Activated T-cell treated with anti-CD3 and anti-CD28 coated beads, Interleukin-2, amount 50 U/mL, for 4 hours (primary cell): Measurements from ENCODE around the gene PBX1. TPM values are rescaled to one million over a fixed set of nuclear protein-coding genes. Genes with fewer than 3 reads are reported as not detected.
"Not testable (repeated sequence)": the region's sequence is repeated elsewhere in the genome, so short reads cannot be mapped to it uniquely, and the experiment has no call there.

Source experiments
- ATAC-seq, 2 donors: fragments of 200-7000 bp; cut with Tn5 transposase; one replicate each; pipeline ENCODE4 v1.10.0; 2021
- DNase-seq: peaks from one replicate; pipeline ENCODE4 v3.0.0-alpha.2; 2020
- H3K27me3 Mint-ChIP-seq: one replicate; pipeline ENCODE4 v1.8.0; 2021; ENCODE audit warnings: low read depth, mixed read lengths
- H3K36me3 Mint-ChIP-seq: one replicate; pipeline ENCODE4 v1.8.0; 2022; ENCODE audit warnings: mixed read lengths; ENCODE audit not compliant: insufficient read depth
- H3K4me1 Mint-ChIP-seq: one replicate; pipeline ENCODE4 v1.8.0; 2021; ENCODE audit warnings: low read depth, mixed read lengths
- H3K4me3 Mint-ChIP-seq: one replicate; pipeline ENCODE4 v1.8.0; 2021; ENCODE audit warnings: mild to moderate bottlenecking, moderate library complexity, mixed read lengths
- H3K9me3 Mint-ChIP-seq: one replicate; pipeline ENCODE4 v1.8.0; 2021; ENCODE audit warnings: mixed read lengths
- total RNA-seq, 3 donors: library from RNA; stranded (reverse); gene quantifications; one replicate each; pipeline ENCODE4 v1.2.1, GENCODE V29; 2021

Gene PBX1
- total RNA-seq, 3 donors from 2014 or later = 0.41 to 0.48 (median 0.47) TPM

DNA sequence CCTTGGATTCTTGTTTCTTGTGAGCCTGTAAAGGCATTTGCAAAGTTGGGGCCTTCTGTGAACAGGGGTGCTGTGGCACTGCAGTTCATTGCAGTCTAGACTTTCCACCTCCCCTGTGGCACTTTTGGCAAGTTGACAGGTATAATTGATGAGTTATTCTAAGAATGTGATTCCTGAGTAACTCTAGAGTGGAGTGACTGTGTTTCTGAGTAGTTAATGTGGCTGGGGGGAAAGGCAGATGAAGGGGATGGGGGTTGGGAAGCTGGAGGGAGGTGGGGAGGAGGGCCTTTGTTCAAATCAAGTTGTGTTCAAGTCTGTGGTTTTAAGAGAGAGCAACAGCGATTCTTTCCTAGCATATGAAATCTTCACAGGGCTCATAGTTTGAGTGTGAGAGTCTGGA is 32.9 kb downstream of the PBX1 start:
- Mint-ChIP-seq H3K4me3 (no peak overlapping the region), H3K9me3 (no peaks in the 10 kb centered on the region), H3K4me1 (no peaks in the 10 kb centered on the region), H3K36me3 (no peaks in the 10 kb centered on the region), H3K27me3 (peaks cover 8% of the 10 kb centered on the region)
- ATAC-seq (no peak), DNase-seq (no peak)

DNA sequence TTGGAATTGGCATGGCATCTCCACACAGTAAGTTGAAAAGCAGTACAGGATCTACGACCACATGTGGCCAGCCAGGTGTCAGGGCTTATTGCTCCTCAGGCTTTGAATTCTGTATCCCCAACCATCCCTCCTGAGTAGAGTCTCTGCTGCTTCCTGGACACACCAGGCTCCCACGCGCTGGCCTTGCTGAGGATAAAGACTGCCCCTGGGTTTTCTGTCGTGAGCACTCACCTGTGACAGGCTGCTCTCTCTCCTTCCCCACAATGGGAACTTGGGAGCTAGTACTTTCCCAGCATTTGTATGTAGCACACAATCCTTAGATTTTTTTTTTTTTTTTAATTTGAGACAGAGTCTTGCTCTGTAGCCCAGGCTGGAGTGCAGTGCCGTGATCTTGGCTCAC is 33.6 kb downstream of the PBX1 start:
- Mint-ChIP-seq H3K9me3 (no peaks in the 10 kb centered on the region), H3K27me3 (peaks cover 8% of the 10 kb centered on the region), H3K4me1 (no peaks in the 10 kb centered on the region), H3K36me3 (no peaks in the 10 kb centered on the region), H3K4me3 (no peak overlapping the region)
- ATAC-seq (no peak), DNase-seq (no peak)

DNA sequence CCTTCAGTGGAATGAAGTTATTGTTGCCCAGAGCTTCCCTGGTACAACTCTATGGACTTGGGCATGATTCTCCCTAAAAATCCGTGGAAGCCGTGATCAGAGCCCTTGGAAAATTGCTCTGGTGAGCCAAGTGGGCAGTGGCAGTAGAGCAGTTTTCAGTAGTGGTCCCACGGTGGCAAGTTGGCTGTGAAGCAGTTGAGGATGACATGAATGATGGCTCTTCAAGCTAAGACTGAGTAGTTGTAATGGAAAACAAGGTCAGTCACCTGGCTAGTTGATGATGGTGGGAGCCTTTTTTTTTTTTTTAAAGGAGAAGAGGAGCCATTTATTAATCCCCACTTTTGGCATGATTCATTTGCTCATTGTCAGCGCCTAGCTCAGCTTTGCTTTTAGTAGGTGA is 36.2 kb downstream of the PBX1 start:
- peaks cover 2% of the 10 kb centered on the region for H3K27me3 Mint-ChIP-seq
- no peaks in the 10 kb centered on the region for H3K36me3 Mint-ChIP-seq
- no peaks in the 10 kb centered on the region for H3K4me1 Mint-ChIP-seq
- no peak for ATAC-seq
- DNase-seq = no peak
- H3K4me3 Mint-ChIP-seq = no peak overlapping the region
- H3K9me3 Mint-ChIP-seq = peaks cover 4% of the 10 kb centered on the region

DNA sequence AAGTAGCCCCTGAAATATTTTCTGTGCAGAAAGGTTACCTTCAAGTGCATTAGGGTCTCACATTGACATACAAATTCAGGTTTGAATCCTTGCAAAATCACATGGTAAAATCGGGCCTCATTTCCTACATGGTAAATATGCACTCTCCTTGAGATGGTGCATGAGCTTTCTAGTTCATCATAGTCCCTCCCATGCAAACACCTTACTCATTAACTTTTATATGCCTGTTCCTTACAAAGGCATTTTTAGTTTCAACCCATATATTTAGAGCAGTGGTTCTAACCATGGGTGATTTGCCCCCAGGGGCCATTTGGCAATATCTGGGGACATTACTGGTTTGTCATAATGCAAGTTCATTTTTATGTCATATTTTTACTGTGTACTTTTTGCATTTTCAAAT is 37.2 kb downstream of the PBX1 start:
- Mint-ChIP-seq H3K9me3 (peaks cover 4% of the 10 kb centered on the region), H3K4me1 (no peaks in the 10 kb centered on the region)

DNA sequence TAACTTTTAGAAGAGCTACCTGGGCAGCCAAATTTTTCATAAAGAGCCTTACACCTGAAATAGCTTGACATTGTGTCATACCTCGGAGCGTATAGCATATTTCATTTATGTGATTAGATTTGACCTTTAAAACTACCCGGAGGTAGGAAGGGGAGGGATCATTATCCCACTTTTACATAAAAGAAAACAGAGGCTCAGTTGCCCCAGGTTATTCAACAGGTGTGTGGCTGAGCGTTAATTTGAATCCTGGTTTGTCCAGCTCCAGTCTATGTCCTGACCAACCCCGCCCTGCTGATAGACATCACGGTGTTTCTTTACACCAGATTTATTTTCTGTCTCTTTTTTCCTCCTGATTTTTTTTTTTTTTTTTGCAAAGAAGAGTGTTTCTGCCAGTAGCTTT is 39.7 kb downstream of the PBX1 start:
- Mint-ChIP-seq H3K4me3 (no peak overlapping the region), H3K27me3 (no peaks in the 10 kb centered on the region), H3K9me3 (peaks cover 4% of the 10 kb centered on the region), H3K36me3 (no peaks in the 10 kb centered on the region), H3K4me1 (no peaks in the 10 kb centered on the region)
- ATAC-seq = no peak
- DNase-seq = no peak

More for the DNA sequence above, 37.2 kb downstream of the PBX1 start:
- Mint-ChIP-seq H3K4me3 (no peak overlapping the region), H3K36me3 (no peaks in the 10 kb centered on the region), H3K27me3 (no peaks in the 10 kb centered on the region)
- no peak for ATAC-seq
- DNase-seq = no peak

DNA sequence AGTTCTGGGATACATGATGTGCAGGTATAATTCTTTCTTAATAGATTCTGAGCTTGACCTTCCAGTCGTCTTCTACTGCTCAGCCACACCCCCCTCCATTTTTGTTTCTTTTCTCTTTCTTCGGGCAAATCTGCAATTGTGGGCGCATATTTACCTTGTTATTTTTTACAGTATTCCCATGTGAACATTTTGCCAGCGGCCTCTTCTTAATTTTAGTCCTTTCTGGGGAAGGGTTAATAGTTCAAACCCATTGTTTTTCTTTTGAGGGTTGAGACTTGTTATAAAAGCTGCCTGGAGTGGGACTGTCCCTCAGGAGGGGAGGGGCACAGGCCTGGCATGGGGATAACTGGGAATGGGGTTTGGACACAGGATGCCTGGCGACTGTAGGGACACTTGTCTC is 40.3 kb downstream of the PBX1 start:
- Mint-ChIP-seq H3K27me3 (no peaks in the 10 kb centered on the region), H3K4me3 (no peak overlapping the region), H3K4me1 (no peaks in the 10 kb centered on the region), H3K36me3 (no peaks in the 10 kb centered on the region), H3K9me3 (peaks cover 4% of the 10 kb centered on the region)
- ATAC-seq (no peak), DNase-seq (no peak)

DNA sequence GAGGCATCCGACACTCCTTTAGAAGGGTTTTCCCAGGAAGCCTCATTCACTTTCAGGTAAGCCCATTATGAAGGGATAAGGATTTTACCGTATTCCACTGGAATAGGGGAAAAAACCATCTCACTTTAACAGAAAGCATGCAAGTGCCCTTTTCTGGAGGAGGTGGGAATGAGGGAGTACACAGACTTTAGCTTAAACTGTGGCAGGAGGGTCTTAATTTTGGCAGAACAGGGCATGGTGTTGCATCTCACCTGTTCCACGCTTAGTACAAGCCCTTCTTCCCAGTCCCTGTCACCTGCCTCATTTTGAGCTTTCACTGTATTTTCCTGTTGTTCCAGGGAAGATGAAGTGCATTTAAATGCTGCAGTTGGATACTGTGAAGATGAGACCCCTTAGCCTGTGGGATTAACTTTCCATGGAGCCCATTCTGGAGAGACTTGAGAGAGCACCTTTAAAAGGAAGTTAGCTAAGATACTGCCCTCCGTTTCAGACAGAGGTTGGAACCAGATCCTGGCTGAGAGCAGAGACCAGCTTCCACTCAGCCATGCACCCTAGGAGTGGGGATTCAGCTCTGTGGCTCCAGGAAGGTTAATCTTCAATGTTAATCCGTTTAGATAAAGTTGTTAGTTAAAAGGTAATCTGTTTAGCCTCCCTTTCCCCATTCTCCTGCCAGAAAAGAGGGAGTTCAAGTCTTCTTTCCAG is 42.6 kb downstream of the PBX1 start:
- no peaks in the 10 kb centered on the region for H3K27me3 Mint-ChIP-seq
- H3K4me1 Mint-ChIP-seq = no peaks in the 10 kb centered on the region
- no peak for DNase-seq
- H3K9me3 Mint-ChIP-seq = peaks cover 4% of the 10 kb centered on the region
- no peak overlapping the region for H3K4me3 Mint-ChIP-seq
- no peaks in the 10 kb centered on the region for H3K36me3 Mint-ChIP-seq
- no peak for ATAC-seq

DNA sequence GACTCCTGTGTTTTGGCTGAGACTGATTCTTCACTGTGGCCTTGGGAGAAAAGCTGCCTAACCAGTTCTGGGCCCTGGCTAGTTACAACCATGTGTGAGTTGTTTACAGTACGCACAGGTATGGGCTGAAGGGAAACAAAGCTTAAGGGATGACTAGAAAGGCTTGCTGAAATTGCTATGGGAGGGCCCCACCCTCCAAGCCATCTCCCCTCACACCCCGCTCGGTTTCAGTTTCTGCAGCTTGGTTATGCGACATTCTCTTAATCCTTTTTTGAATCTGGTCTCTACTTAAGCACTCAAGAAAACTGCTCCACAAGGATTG is 43.1 kb downstream of the PBX1 start:
- Mint-ChIP-seq H3K9me3 (peaks cover 4% of the 10 kb centered on the region), H3K4me3 (no peak overlapping the region), H3K4me1 (no peaks in the 10 kb centered on the region), H3K36me3 (no peaks in the 10 kb centered on the region), H3K27me3 (no peaks in the 10 kb centered on the region)
- DNase-seq (no peak), ATAC-seq (no peak)

DNA sequence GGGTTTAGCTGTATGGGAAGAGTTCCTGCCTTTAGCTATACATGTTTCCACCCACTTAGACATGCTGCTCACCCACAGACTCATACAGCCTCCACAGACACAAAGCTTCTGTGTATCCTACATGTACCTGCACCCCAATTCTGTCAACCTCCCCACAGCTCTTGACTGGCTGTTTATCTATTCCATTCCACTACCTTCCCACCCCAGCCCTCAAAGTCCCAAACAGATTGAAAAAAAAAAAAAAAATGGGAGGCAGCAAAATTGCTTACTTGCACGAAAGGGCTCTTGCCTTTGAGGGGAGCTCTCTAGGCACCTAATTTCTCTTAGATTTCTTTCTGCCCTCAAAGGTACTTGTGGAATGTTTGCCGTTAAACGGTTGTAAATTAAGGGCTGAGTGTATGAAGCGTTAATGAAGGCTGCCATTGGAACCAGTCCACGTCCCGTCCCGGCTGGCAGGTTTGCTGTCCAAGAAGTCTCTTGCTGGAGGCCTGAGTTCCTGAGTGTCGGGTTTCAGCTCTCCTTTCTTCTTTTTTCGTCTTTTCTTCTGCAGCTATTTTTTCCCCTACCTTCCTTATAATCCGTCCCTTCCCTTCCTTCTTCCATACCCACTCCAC is 43.6 kb downstream of the PBX1 start:
- DNase-seq = no peak
- H3K4me3 Mint-ChIP-seq = no peak overlapping the region
- no peaks in the 10 kb centered on the region for H3K27me3 Mint-ChIP-seq
- H3K9me3 Mint-ChIP-seq = peaks cover 4% of the 10 kb centered on the region
- ATAC-seq = no peak
- no peaks in the 10 kb centered on the region for H3K4me1 Mint-ChIP-seq
- H3K36me3 Mint-ChIP-seq = no peaks in the 10 kb centered on the region

DNA sequence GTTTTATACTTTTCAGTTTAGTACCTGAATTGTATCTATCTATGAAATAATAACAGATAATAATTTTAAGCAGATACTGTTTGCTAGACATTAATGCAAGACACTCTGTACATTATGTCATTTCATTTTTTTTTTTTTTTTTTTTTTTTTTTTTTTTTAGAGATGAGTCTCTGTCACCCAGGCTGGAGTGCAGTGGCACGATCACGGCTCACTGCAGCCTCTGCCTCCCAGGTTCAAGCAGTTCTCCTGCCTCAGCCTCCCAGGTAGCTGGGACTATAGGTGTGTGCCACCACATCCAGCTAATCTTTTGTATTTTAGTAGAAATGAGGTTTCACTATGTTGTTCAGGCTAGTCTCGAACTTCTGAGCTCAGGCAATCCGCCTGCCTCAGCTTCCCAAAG is 44.8 kb downstream of the PBX1 start:
- H3K27me3 Mint-ChIP-seq, DNase-seq, H3K4me3 Mint-ChIP-seq, ATAC-seq, H3K36me3 Mint-ChIP-seq, H3K9me3 Mint-ChIP-seq, H3K4me1 Mint-ChIP-seq: not testable (repeated sequence)

DNA sequence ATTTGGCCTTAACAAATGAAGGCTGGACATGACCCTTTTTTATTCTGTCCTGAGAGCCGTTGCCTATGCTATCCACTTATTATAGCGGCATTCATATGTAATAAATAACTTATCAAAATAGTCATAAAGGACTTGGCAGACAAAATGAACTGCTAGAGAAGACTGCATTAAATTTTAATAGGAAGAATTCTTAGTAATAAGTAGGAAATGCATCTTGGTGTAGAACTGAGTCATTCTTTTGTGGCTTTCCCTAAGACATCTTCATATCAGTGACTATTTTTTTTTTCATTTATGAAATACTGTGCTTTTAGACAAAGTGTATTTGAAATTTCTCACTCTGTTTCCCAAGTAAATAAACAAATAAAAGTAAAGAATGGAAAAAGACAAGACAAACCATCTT is 45.6 kb downstream of the PBX1 start:
- ATAC-seq (no peak), DNase-seq (no peak)
- no peaks in the 10 kb centered on the region for H3K27me3 Mint-ChIP-seq
- H3K4me3 Mint-ChIP-seq = no peak overlapping the region
- no peaks in the 10 kb centered on the region for H3K36me3 Mint-ChIP-seq
- no peaks in the 10 kb centered on the region for H3K9me3 Mint-ChIP-seq
- no peaks in the 10 kb centered on the region for H3K4me1 Mint-ChIP-seq

DNA sequence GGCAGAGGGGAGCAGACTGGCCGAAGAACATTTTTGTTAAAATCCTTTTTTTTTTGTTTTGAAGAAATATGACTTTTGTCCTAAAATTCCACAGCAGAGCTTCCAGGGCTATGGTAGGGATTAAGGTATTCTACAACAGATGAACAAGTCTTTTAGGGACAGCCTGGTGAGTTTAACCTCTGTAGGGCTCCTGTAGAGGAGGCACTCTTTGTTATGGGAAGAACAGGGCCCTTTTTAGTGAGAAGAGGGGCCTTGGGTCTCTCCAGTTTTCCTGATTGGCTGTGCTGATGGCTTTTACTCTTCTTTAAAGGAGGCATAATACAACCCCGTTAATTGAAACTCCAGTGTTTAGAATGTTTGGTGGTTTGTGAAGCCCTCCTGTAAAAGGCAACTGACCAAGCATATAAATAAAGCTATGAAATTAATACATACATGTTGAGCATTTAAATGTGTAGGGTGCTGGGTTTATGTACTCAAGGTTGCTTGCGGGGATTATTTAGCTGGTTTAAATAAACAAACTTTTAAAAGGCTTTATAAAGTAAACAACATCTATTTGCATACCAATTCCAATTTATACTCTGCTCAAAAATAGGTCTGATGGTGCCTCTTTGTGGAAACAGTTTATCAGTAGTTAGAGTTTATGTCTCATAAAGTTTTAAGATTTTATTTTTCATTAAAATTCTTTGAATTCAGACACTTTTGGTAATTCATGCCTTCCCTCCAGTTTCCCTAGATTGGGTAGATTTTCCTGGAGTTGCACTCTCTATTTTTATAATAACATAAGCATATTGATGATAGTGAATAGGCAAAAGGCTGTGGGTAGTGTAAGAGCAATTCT is 46.5 kb downstream of the PBX1 start:
- peaks cover 3% of the 10 kb centered on the region for H3K9me3 Mint-ChIP-seq

DNA sequence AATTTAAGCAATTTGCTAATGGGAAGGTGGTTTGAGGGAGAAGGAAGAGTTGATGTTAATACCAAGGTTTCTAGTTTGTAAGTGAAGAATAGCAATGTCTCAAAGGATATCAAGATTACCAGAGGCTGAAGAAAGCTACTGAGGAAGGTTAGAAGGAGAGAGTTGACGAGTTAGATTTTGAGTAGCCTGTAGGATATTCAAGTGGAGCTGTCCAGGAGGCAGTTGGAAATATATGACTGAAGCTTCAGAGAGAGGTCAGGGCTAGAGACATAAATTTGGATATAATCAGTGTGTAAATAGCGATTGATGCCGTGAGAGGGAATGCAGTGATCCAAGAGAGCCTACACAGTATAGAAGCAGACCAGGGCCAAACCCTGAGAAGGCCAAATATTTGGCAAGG is 48.4 kb downstream of the PBX1 start:
- H3K36me3 Mint-ChIP-seq = no peaks in the 10 kb centered on the region
- H3K4me1 Mint-ChIP-seq = no peaks in the 10 kb centered on the region
- H3K9me3 Mint-ChIP-seq = peaks cover 3% of the 10 kb centered on the region
- ATAC-seq = no peak
- H3K27me3 Mint-ChIP-seq = no peaks in the 10 kb centered on the region
- no peak overlapping the region for H3K4me3 Mint-ChIP-seq
- no peak for DNase-seq

More for the DNA sequence above, 46.5 kb downstream of the PBX1 start:
- DNase-seq (no peak), ATAC-seq (no peak)
- H3K36me3 Mint-ChIP-seq = no peaks in the 10 kb centered on the region
- H3K4me3 Mint-ChIP-seq = no peak overlapping the region
- H3K4me1 Mint-ChIP-seq = no peaks in the 10 kb centered on the region
- H3K27me3 Mint-ChIP-seq = no peaks in the 10 kb centered on the region

DNA sequence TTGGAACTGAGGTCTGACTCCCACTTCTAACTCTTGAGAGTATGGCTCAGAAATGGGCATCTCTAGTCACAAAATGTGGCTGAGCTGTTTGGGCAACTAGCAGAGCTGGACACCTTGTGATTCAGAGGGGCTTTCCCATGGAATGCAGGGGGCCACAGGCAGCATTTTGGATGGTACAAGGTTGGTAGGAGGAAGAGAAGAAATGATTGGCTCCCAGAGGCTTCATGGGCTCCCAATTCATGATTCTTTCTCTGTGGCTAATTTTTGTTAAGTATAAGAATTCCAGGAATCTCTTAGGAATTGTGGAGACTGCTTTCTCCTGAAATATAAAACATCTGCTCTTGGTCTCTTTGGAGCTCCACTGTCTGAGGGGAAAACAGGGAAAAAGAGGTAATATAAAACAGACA is 49.7 kb downstream of the PBX1 start:
- no peak for DNase-seq
- H3K4me3 Mint-ChIP-seq = no peak overlapping the region
- no peaks in the 10 kb centered on the region for H3K27me3 Mint-ChIP-seq
- H3K9me3 Mint-ChIP-seq = peaks cover 3% of the 10 kb centered on the region
- H3K36me3 Mint-ChIP-seq = no peaks in the 10 kb centered on the region
- ATAC-seq = no peak
- H3K4me1 Mint-ChIP-seq = no peaks in the 10 kb centered on the region

DNA sequence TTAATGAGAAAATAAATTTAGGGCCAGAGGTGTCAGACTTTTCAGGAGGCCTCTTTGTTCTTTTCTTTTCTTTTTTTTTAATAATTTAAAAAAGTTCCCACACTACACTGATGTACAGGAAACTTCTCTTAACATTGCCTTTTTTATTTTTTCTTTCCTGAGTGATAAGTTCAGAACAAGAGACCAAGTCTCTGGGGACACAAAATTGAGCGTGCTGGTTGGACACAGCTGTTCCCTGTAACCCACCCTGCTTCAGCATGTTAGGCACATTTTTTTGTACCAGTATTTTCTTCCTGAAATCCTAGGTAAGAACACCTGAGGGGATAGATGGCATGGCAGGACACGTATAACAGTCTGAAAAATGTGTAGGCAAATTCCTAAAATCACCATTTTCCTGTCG is 50.1 kb downstream of the PBX1 start:
- Mint-ChIP-seq H3K4me3 (no peak overlapping the region), H3K27me3 (no peaks in the 10 kb centered on the region), H3K4me1 (no peaks in the 10 kb centered on the region), H3K9me3 (peaks cover 3% of the 10 kb centered on the region), H3K36me3 (no peaks in the 10 kb centered on the region)
- ATAC-seq (no peak), DNase-seq (no peak)
